OCI-LY7 (cell line): ENCODE data around the gene ATXN7L2. TPM values are rescaled to one million over a fixed set of nuclear protein-coding genes. Genes with fewer than 3 reads are reported as not detected.

ENCODE experiments used
- BruUV-seq: library from RNA; stranded (reverse); fragments of 400-500 nt; replicated peaks from 2 replicates; lab custom pipeline; 2021; lab: Mats Ljungman, UMichigan
- CTCF ChIA-PET: fragments of 300-600 bp; sonication (Branson Sonifier 250); formaldehyde crosslinking; loops from one replicate; lab custom pipeline; 2022; ENCODE audit warnings: antibody characterized with exemption; ENCODE audit not compliant: unreplicated experiment; lab: Charles Lee
- POLR2A ChIA-PET: fragments of 300-600 bp; sonication (Branson Sonifier 250); formaldehyde crosslinking; loops from one replicate; lab custom pipeline; 2022; ENCODE audit warnings: antibody characterized with exemption; lab: Charles Lee
- DNase-seq: peaks from one replicate; pipeline ENCODE4 v3.0.0-alpha.2; 2015; ENCODE audit warnings: low spot score
- H2AFZ ChIP-seq: fragments of 200-600 bp; sonication (generic), shearing (Covaris generic); 2 replicates; pipeline ENCODE4 v1.6.1; 2014; ENCODE audit warnings: mild to moderate bottlenecking, antibody characterized with exemption, low read length, moderate library complexity
- H3K27ac ChIP-seq: fragments of 200-600 bp; sonication (generic); 2 replicates; pipeline ENCODE4 v1.5.1; 2014; ENCODE audit warnings: mixed run types, low read depth, mild to moderate bottlenecking, moderate library complexity, low read length, inconsistent platforms; ENCODE audit not compliant: poor library complexity, severe bottlenecking
- H3K36me3 ChIP-seq: fragments of 200-600 bp; sonication (generic); 2 replicates; pipeline ENCODE4 v1.6.1; 2014; ENCODE audit warnings: mild to moderate bottlenecking, antibody characterized with exemption, low read length, moderate library complexity, mixed read lengths; ENCODE audit not compliant: insufficient read depth
- H3K4me1 ChIP-seq: fragments of 200-600 bp; sonication (generic); 2 replicates; pipeline ENCODE4 v1.5.1; 2014; ENCODE audit warnings: mild to moderate bottlenecking, low read length; ENCODE audit not compliant: insufficient read depth, poor library complexity, severe bottlenecking
- H3K4me2 ChIP-seq: fragments of 200-600 bp; sonication (generic); 2 replicates; pipeline ENCODE4 v1.6.1; 2014; ENCODE audit warnings: mild to moderate bottlenecking, low read length
- H3K4me3 ChIP-seq: fragments of 200-600 bp; sonication (generic); 2 replicates; pipeline ENCODE4 v1.5.1; 2014; ENCODE audit warnings: mild to moderate bottlenecking, low read depth, low read length; ENCODE audit not compliant: poor library complexity, severe bottlenecking
- H3K79me2 ChIP-seq: fragments of 200-600 bp; sonication (generic); 2 replicates; pipeline ENCODE4 v1.6.1; 2016; ENCODE audit warnings: low read depth, mild to moderate bottlenecking, low read length, moderate library complexity, mixed read lengths; ENCODE audit not compliant: insufficient read depth
- H3K9me2 ChIP-seq: fragments of 200-600 bp; sonication (generic); 2 replicates; pipeline ENCODE4 v1.6.1; 2016; ENCODE audit warnings: mild to moderate bottlenecking, low read length, mixed read lengths; ENCODE audit not compliant: insufficient read depth
- H3K9me3 ChIP-seq: fragments of 200-600 bp; sonication (generic); 2 replicates; pipeline ENCODE4 v1.6.1; 2014; ENCODE audit warnings: mild to moderate bottlenecking, mixed run types, low read length, mixed read lengths
- H4K20me1 ChIP-seq: fragments of 200-600 bp; sonication (generic); 2 replicates; pipeline ENCODE4 v1.6.1; 2014; ENCODE audit warnings: mild to moderate bottlenecking, antibody characterized with exemption, low read length, moderate library complexity, mixed read lengths; ENCODE audit not compliant: insufficient read depth
- EZH2phosphoT487 ChIP-seq: fragments of 200-600 bp; sonication (generic); IDR thresholded peaks from 2 replicates; pipeline ENCODE4 v1.6.1; 2018; ENCODE audit warnings: low read depth, borderline replicate concordance, mild to moderate bottlenecking, mixed run types, antibody characterized with exemption, low read length, moderate library complexity, mixed read lengths
- intact Hi-C: fragments of 100-400 bp; cut with micrococcal nuclease; formaldehyde crosslinking; loops from one replicate; pipeline ENCODE4 v1.10.0; 2022; ENCODE audit not compliant: unreplicated experiment
- total RNA-seq, 2 experiments: library from RNA; depleted of rRNA in 1 of 2; stranded (reverse); fragments of >200 nt in 1 of 2; shearing (Covaris generic) in 1 of 2; gene quantifications; 2 replicates each; pipeline ENCODE4 v1.2.3, GENCODE V29; 2014 to 2022
- TF ChIP-seq, protein P1 (sequence below): fragments of 200-600 bp; sonication (generic); conservative IDR thresholded peaks from 2 replicates; pipeline ENCODE4 v1.5.1; 2014; ENCODE audit warnings: mild to moderate bottlenecking, antibody characterized with exemption, low read length, moderate library complexity, mixed read lengths

ATXN7L2 gene
- total RNA-seq, 2 experiments from 2014 or later = 6.5 to 8.2 TPM

DNA sequence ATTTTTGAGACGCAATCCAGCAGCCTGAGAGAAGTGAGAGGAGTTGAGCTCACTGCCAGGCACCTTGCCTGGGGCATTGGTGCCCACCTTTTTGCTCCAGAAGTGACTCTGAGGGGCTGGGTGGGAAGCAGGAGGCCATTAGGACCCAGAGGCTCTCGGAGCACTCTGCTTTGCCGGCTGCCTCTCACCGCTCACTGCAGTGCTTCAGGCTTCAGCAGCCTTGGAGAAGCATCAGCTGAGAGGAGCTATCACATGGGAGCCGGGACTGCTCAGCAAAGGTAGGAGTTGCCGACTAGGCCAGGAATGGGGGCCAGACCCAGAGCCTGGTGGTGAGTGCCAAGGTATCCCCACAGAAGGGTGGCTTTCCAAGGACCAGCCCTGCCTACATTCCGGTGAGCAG, 56.0 kb downstream of the ATXN7L2 start, which contains the start of gene GPR61:
Gene GPR61 (plus strand): TSS at position 197 of the 400 bp plus-strand sequence. CDS start 3,151 bp downstream, outside the sequence.
- Histone ChIP-seq H3K79me2 (no peaks in the 10 kb centered on the region), H3K4me1 (no peaks in the 10 kb centered on the region), H4K20me1 (no peaks in the 10 kb centered on the region), H3K27ac (no peak within 1 kb of the TSS), H3K36me3 (no peaks in the 10 kb centered on the region), H3K4me2 (no peak within 1 kb of the TSS), H2AFZ (no peak within 1 kb of the TSS), H3K4me3 (no peak within 1 kb of the TSS), H3K9me3 (no peaks in the 10 kb centered on the region), H3K9me2 (no peaks in the 10 kb centered on the region)
- ChIA-PET POLR2A (interaction anchor here (0.6 to 1.8 kb wide), 2 partner anchors 37 to 101 kb away, joined by 4 to 5 read pairs; no protein-coding TSS in a partner anchor), CTCF (no interaction called here)
- TF ChIP-seq EZH2phosphoT487 = no peak
- TF ChIP-seq, protein P1, sequence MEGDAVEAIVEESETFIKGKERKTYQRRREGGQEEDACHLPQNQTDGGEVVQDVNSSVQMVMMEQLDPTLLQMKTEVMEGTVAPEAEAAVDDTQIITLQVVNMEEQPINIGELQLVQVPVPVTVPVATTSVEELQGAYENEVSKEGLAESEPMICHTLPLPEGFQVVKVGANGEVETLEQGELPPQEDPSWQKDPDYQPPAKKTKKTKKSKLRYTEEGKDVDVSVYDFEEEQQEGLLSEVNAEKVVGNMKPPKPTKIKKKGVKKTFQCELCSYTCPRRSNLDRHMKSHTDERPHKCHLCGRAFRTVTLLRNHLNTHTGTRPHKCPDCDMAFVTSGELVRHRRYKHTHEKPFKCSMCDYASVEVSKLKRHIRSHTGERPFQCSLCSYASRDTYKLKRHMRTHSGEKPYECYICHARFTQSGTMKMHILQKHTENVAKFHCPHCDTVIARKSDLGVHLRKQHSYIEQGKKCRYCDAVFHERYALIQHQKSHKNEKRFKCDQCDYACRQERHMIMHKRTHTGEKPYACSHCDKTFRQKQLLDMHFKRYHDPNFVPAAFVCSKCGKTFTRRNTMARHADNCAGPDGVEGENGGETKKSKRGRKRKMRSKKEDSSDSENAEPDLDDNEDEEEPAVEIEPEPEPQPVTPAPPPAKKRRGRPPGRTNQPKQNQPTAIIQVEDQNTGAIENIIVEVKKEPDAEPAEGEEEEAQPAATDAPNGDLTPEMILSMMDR = no peak
- no peak for DNase-seq
- intact Hi-C loops = no loop called here
- no TSS peak for BruUV-seq

DNA sequence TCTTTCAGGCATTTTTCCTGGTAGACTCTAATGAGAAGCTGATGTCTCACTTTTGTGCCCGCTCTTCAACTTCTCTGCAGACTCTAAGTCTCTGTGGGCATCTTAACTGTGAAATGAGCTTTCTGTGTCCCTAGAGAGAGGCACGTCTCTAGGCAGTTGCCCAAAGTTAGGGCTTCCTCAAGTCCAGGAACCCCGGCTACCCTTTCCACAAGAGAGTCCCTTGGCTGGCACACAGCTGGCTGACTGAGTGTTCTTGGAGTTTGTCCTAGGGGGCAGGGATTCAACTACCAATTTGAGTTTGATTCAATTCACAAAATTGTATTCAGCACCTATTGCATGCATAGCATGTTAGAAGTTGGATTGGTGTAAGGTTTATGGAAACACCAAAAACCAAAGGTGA, 57.4 kb downstream of the ATXN7L2 start:
- no TSS peak for BruUV-seq
- Histone ChIP-seq H3K9me3 (no peaks in the 10 kb centered on the region), H3K4me3 (no peak overlapping the region), H3K79me2 (no peaks in the 10 kb centered on the region), H3K4me2 (no peak overlapping the region), H3K9me2 (no peaks in the 10 kb centered on the region), H3K4me1 (no peaks in the 10 kb centered on the region), H2AFZ (no peak overlapping the region), H4K20me1 (no peaks in the 10 kb centered on the region), H3K36me3 (no peaks in the 10 kb centered on the region), H3K27ac (no peak overlapping the region)
- intact Hi-C loops = no loop called here
- POLR2A ChIA-PET = interaction anchor here (0.6 to 1.8 kb wide), 3 partner anchors 11 to 182 kb away, joined by 3 to 5 read pairs (median 4); no protein-coding TSS in a partner anchor
- no peak for TF ChIP-seq EZH2phosphoT487
- TF ChIP-seq, protein P1 = no peak
- no peak for DNase-seq
- CTCF ChIA-PET = interaction anchor here (1.2 kb wide), 1 partner anchor 99 kb away, joined by 4 read pairs; no protein-coding TSS in a partner anchor

Other genes with a start within 250 kb of the ATXN7L2 start
- 5.0 and 6.9 TPM in 2 replicates for gene CELSR2, start 234.4 kb upstream of the ATXN7L2 start, total RNA-seq (2014; rRNA removed; shearing (Covaris generic))
- 12.5 and 13.0 TPM in 2 replicates for gene CELSR2, start 234.4 kb upstream of the ATXN7L2 start, total RNA-seq (2022)
- gene PSRC1, start 200.8 kb upstream of the ATXN7L2 start, total RNA-seq (2014; rRNA removed; shearing (Covaris generic)) = 42.7 and 44.5 TPM in 2 replicates
- gene PSRC1, start 200.8 kb upstream of the ATXN7L2 start, total RNA-seq (2022) = 40.7 and 43.7 TPM in 2 replicates
- gene MYBPHL, start 176.9 kb upstream of the ATXN7L2 start, total RNA-seq (2014; rRNA removed; shearing (Covaris generic)) = 0.16 TPM in 1 of 2 replicates, not detected in the other
- gene MYBPHL, start 176.9 kb upstream of the ATXN7L2 start, total RNA-seq (2022) = 0.35 TPM in 1 of 2 replicates, not detected in the other
- gene SORT1, start 86.0 kb upstream of the ATXN7L2 start, total RNA-seq (2014; rRNA removed; shearing (Covaris generic)) = 16.2 and 21.8 TPM in 2 replicates
- 40.8 and 45.5 TPM in 2 replicates for gene SORT1, start 86.0 kb upstream of the ATXN7L2 start, total RNA-seq (2022)
- gene PSMA5, start 57.5 kb upstream of the ATXN7L2 start, total RNA-seq (2014; rRNA removed; shearing (Covaris generic)) = 46.3 and 53.3 TPM in 2 replicates
- gene PSMA5, start 57.5 kb upstream of the ATXN7L2 start, total RNA-seq (2022) = 141 and 152 TPM in 2 replicates
- gene SYPL2, start 17.4 kb upstream of the ATXN7L2 start, total RNA-seq (2014; rRNA removed; shearing (Covaris generic)) = not detected in 2 replicates
- gene SYPL2, start 17.4 kb upstream of the ATXN7L2 start, total RNA-seq (2022) = not detected in 2 replicates
- gene CYB561D1, start 10.2 kb downstream of the ATXN7L2 start, total RNA-seq (2014; rRNA removed; shearing (Covaris generic)) = 5.8 and 6.2 TPM in 2 replicates
- 10.5 and 11.3 TPM in 2 replicates for gene CYB561D1, start 10.2 kb downstream of the ATXN7L2 start, total RNA-seq (2022)
- gene AMIGO1, start 25.8 kb downstream of the ATXN7L2 start, total RNA-seq (2014; rRNA removed; shearing (Covaris generic)) = 0.16 and 0.33 TPM in 2 replicates
- gene AMIGO1, start 25.8 kb downstream of the ATXN7L2 start, total RNA-seq (2022) = 0.15 and 0.17 TPM in 2 replicates
- not detected in 2 replicates for gene GPR61, start 56.0 kb downstream of the ATXN7L2 start, total RNA-seq (2014; rRNA removed; shearing (Covaris generic))
- not detected in 2 replicates for gene GPR61, start 56.0 kb downstream of the ATXN7L2 start, total RNA-seq (2022)
- gene GNAI3, start 64.7 kb downstream of the ATXN7L2 start, total RNA-seq (2014; rRNA removed; shearing (Covaris generic)) = 3.8 and 4.1 TPM in 2 replicates
- 5.4 and 6.1 TPM in 2 replicates for gene GNAI3, start 64.7 kb downstream of the ATXN7L2 start, total RNA-seq (2022)
- not detected in 2 replicates for gene GNAT2, start 135.7 kb downstream of the ATXN7L2 start, total RNA-seq (2014; rRNA removed; shearing (Covaris generic))
- gene GNAT2, start 135.7 kb downstream of the ATXN7L2 start, total RNA-seq (2022) = 1.3 and 2.0 TPM in 2 replicates
- gene AMPD2, start 135.9 kb downstream of the ATXN7L2 start, total RNA-seq (2014; rRNA removed; shearing (Covaris generic)) = 51.8 and 62.7 TPM in 2 replicates
- 56.8 and 66.2 TPM in 2 replicates for gene AMPD2, start 135.9 kb downstream of the ATXN7L2 start, total RNA-seq (2022)
- gene GSTM4, start 172.2 kb downstream of the ATXN7L2 start, total RNA-seq (2014; rRNA removed; shearing (Covaris generic)) = 3.4 and 6.0 TPM in 2 replicates
- gene GSTM4, start 172.2 kb downstream of the ATXN7L2 start, total RNA-seq (2022) = 6.8 and 8.0 TPM in 2 replicates
- gene GSTM2, start 184.2 kb downstream of the ATXN7L2 start, total RNA-seq (2014; rRNA removed; shearing (Covaris generic)) = 0.38 and 1.4 TPM in 2 replicates
- gene GSTM2, start 184.2 kb downstream of the ATXN7L2 start, total RNA-seq (2022) = 0.76 and 0.89 TPM in 2 replicates
- not detected in 2 replicates for gene GSTM1, start 203.9 kb downstream of the ATXN7L2 start, total RNA-seq (2014; rRNA removed; shearing (Covaris generic))
- gene GSTM1, start 203.9 kb downstream of the ATXN7L2 start, total RNA-seq (2022) = not detected in 2 replicates
- not detected in 2 replicates for gene GSTM5, start 228.3 kb downstream of the ATXN7L2 start, total RNA-seq (2014; rRNA removed; shearing (Covaris generic))
- not detected in 2 replicates for gene GSTM5, start 228.3 kb downstream of the ATXN7L2 start, total RNA-seq (2022)